H9 (cell line): ENCODE results near the gene EPS8L3. TPM values are rescaled to one million over a fixed set of nuclear protein-coding genes. Genes with fewer than 3 reads are reported as not detected.

ENCODE experiments used
- DNase-seq: peaks from one replicate; pipeline ENCODE4 v3.0.0-alpha.2; 2017
- H2AFZ ChIP-seq: one replicate; pipeline ENCODE4 v1.6.1; 2013; ENCODE audit warnings: mild to moderate bottlenecking, low read length, control low read depth, moderate library complexity
- H2AK5ac ChIP-seq: 2 replicates; pipeline ENCODE4 v1.6.1; 2013; ENCODE audit warnings: low read length, control low read depth, mixed read lengths; ENCODE audit not compliant: insufficient read length
- H2BK120ac ChIP-seq: one replicate; pipeline ENCODE4 v1.6.1; 2013; ENCODE audit warnings: low read depth, mild to moderate bottlenecking, low read length, control low read depth, inconsistent platforms; ENCODE audit not compliant: poor library complexity, severe bottlenecking
- H2BK12ac ChIP-seq: 2 replicates; pipeline ENCODE4 v1.6.1; 2013; ENCODE audit warnings: low read length, control low read depth, mixed read lengths, low read depth; ENCODE audit not compliant: insufficient read length
- H2BK15ac ChIP-seq: 2 replicates; pipeline ENCODE4 v1.6.1; 2013; ENCODE audit warnings: low read depth, low read length, control low read depth
- H2BK20ac ChIP-seq: one replicate; pipeline ENCODE4 v1.6.1; 2013; ENCODE audit warnings: low read depth, mild to moderate bottlenecking, low read length, control low read depth, inconsistent platforms; ENCODE audit not compliant: poor library complexity, severe bottlenecking
- H2BK5ac ChIP-seq: 2 replicates; pipeline ENCODE4 v1.6.1; 2013; ENCODE audit warnings: low read length, control low read depth, mixed read lengths; ENCODE audit not compliant: insufficient read length
- H3K14ac ChIP-seq: 2 replicates; pipeline ENCODE4 v1.6.1; 2013; ENCODE audit warnings: low read length, control low read depth; ENCODE audit not compliant: insufficient read depth
- H3K18ac ChIP-seq: 2 replicates; pipeline ENCODE4 v1.6.1; 2013; ENCODE audit warnings: low read depth, mild to moderate bottlenecking, mixed read lengths, low read length, control low read depth; ENCODE audit not compliant: insufficient read length
- H3K23ac ChIP-seq: 2 replicates; pipeline ENCODE4 v1.6.1; 2013; ENCODE audit warnings: low read length, control low read depth, mixed read lengths, low read depth; ENCODE audit not compliant: insufficient read length
- H3K23me2 ChIP-seq: 2 replicates; pipeline ENCODE4 v1.6.1; 2013; ENCODE audit warnings: low read depth, mild to moderate bottlenecking, mixed read lengths, low read length, control low read depth; ENCODE audit not compliant: insufficient read length, poor library complexity, severe bottlenecking
- H3K27ac ChIP-seq: 2 replicates; pipeline ENCODE4 v1.5.1; 2013; ENCODE audit warnings: low read length, control low read depth, mixed read lengths, low read depth; ENCODE audit not compliant: insufficient read length
- H3K27me3 ChIP-seq: 2 replicates; pipeline ENCODE4 v1.6.1; 2013; ENCODE audit warnings: low read length, control low read depth, inconsistent platforms; ENCODE audit not compliant: insufficient read depth
- H3K4ac ChIP-seq: 2 replicates; pipeline ENCODE4 v1.6.1; 2013; ENCODE audit warnings: low read depth, mild to moderate bottlenecking, control low read depth, inconsistent platforms, low read length, moderate library complexity
- H3K4me1 ChIP-seq: 2 replicates; pipeline ENCODE4 v1.6.1; 2013; ENCODE audit warnings: low read length, control low read depth, inconsistent platforms; ENCODE audit not compliant: insufficient read depth
- H3K4me2 ChIP-seq: 2 replicates; pipeline ENCODE4 v1.6.1; 2013; ENCODE audit warnings: low read length, control low read depth, mixed read lengths; ENCODE audit not compliant: insufficient read length, insufficient read depth
- H3K56ac ChIP-seq: 2 replicates; pipeline ENCODE4 v1.6.1; 2013; ENCODE audit warnings: low read depth, mild to moderate bottlenecking, mixed read lengths, low read length, control low read depth; ENCODE audit not compliant: insufficient read length
- H3K79me1 ChIP-seq: 2 replicates; pipeline ENCODE4 v1.6.1; 2013; ENCODE audit warnings: low read depth, mild to moderate bottlenecking, moderate library complexity, low read length, control low read depth, inconsistent platforms; ENCODE audit not compliant: insufficient read depth, poor library complexity, severe bottlenecking
- H3K79me2 ChIP-seq: 2 replicates; pipeline ENCODE4 v1.6.1; 2013; ENCODE audit warnings: low read length, control low read depth, inconsistent platforms; ENCODE audit not compliant: insufficient read depth
- H3K9ac ChIP-seq: 2 replicates; pipeline ENCODE4 v1.6.1; 2013; ENCODE audit warnings: low read length, control low read depth, mixed read lengths; ENCODE audit not compliant: insufficient read length; ENCODE audit errors: extremely low read depth
- H3K9me3 ChIP-seq: one replicate; pipeline ENCODE4 v1.6.1; 2013; ENCODE audit warnings: low read depth, low read length, inconsistent platforms; ENCODE audit not compliant: control insufficient read depth
- H3T11ph ChIP-seq: one replicate; pipeline ENCODE4 v1.6.1; 2013; ENCODE audit warnings: mild to moderate bottlenecking, low read length, control low read depth, inconsistent platforms
- H4K20me1 ChIP-seq: one replicate; pipeline ENCODE4 v1.6.1; 2013; ENCODE audit not compliant: control insufficient read depth, insufficient read length, insufficient read depth
- H4K5ac ChIP-seq: 2 replicates; pipeline ENCODE4 v1.6.1; 2013; ENCODE audit warnings: low read depth, mild to moderate bottlenecking, mixed read lengths, low read length, control low read depth; ENCODE audit not compliant: insufficient read length
- H4K8ac ChIP-seq: replicated peaks from 2 replicates; pipeline ENCODE4 v1.6.1; 2013; ENCODE audit warnings: low read length, control low read depth, mixed read lengths, low read depth; ENCODE audit not compliant: insufficient read length
- H4K91ac ChIP-seq: 2 replicates; pipeline ENCODE4 v1.6.1; 2013; ENCODE audit warnings: low read depth, mild to moderate bottlenecking, moderate library complexity, mixed read lengths, low read length, control low read depth; ENCODE audit not compliant: insufficient read length
- H3K27ac Mint-ChIP-seq, 3 experiments: 2 replicates in 2 of 3; 3 replicates in 1 of 3; pipeline ENCODE4 v1.8.0; 2020 to 2021; ENCODE audit warnings: mixed read lengths in 3 of 3, mild to moderate bottlenecking in 1 of 3, moderate library complexity in 1 of 3
- H3K27me3 Mint-ChIP-seq: 2 replicates; pipeline ENCODE4 v1.8.0; 2021; ENCODE audit warnings: low read depth, mild to moderate bottlenecking, moderate library complexity, mixed read lengths
- H3K36me3 Mint-ChIP-seq, 3 experiments: 2 replicates in 2 of 3; 3 replicates in 1 of 3; pipeline ENCODE4 v1.8.0; 2020 to 2021; ENCODE audit warnings: low read depth in 3 of 3, mixed read lengths in 3 of 3; ENCODE audit not compliant: insufficient read depth in 1 of 3
- H3K4me1 Mint-ChIP-seq, 2 experiments: 2 replicates each; pipeline ENCODE4 v1.8.0; 2020; ENCODE audit warnings: mixed read lengths in 2 of 2
- H3K4me3 Mint-ChIP-seq, 2 experiments: 2 replicates in 1 of 2; 3 replicates in 1 of 2; pipeline ENCODE4 v1.8.0; 2020 to 2021; ENCODE audit warnings: mild to moderate bottlenecking in 2 of 2, mixed read lengths in 2 of 2, moderate library complexity in 1 of 2
- H3K9me3 Mint-ChIP-seq, 2 experiments: 2 replicates in 1 of 2; 3 replicates in 1 of 2; pipeline ENCODE4 v1.8.0; 2020; ENCODE audit warnings: mild to moderate bottlenecking in 2 of 2, mixed read lengths in 2 of 2, moderate library complexity in 1 of 2
- CTCF ChIP-seq: fragments of 200-600 bp; sonication (generic); conservative IDR thresholded peaks from 3 replicates; pipeline ENCODE4 v1.8.0; 2021; ENCODE audit warnings: antibody characterized with exemption, mild to moderate bottlenecking
- WGBS: extraction: QIAGEN DNeasy Blood & Tissue Kit; methylation state at CpG from one replicate; pipeline ENCODE4 v1.1.7; 2013; ENCODE audit warnings: missing lambda C conversion rate, low lambda C conversion rate, mixed read lengths; ENCODE audit not compliant: insufficient read length; ENCODE audit errors: extremely low coverage; 5-methylcytosine and 5-hydroxymethylcytosine counted together
- total RNA-seq: library from RNA; stranded (reverse); gene quantifications from 2 replicates; pipeline ENCODE4 v1.2.1, GENCODE V29; 2021

EPS8L3 gene
- total RNA-seq, 1 experiment from 2014 or later, result not detected

DNA sequence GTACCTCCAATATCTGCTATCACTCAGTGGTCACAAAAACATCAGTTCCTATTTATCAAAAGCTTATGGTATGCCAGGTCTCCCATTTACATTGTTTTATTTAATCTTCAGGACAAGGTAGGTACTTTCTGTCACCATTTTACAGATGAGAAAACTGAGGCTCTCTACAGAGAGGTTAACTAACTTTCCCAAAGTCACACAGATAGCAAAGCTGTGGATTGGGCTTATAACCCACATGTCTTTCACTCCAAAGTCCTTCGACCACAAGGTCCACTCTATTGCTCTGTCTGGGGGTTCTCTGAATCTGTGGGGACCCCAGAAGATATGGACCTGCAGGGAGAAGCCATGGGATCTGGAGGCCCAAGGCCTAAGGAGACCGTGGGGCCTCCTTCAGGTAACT lies 26.6 kb upstream of the EPS8L3 start:
- no peak overlapping the region for H3K4ac ChIP-seq
- no peak overlapping the region for H3K9ac ChIP-seq
- no peaks in the 10 kb centered on the region; the same call in none of the 2 replicates for H3K27me3 Mint-ChIP-seq
- H4K8ac ChIP-seq, result no peak overlapping the region
- H2BK20ac ChIP-seq, result no peak overlapping the region
- no peak overlapping the region for H2BK5ac ChIP-seq
- no peak overlapping the region for H4K5ac ChIP-seq
- no peaks in the 10 kb centered on the region for H3K27me3 ChIP-seq
- peaks cover 6% of the 10 kb centered on the region; the same call in 1 of the 2 replicates for H3K4me1 ChIP-seq
- no peak for TF ChIP-seq CTCF
- no peak overlapping the region for H3K27ac Mint-ChIP-seq
- no peaks in the 10 kb centered on the region for H3K9me3 Mint-ChIP-seq
- no peak for DNase-seq
- no peak overlapping the region for H2AFZ ChIP-seq
- H3K27ac ChIP-seq, result no peak overlapping the region
- no peak overlapping the region for H3K18ac ChIP-seq
- H3K4me3 Mint-ChIP-seq, result no peak overlapping the region
- H4K20me1 ChIP-seq, result no peaks in the 10 kb centered on the region
- no peaks in the 10 kb centered on the region for H3K79me1 ChIP-seq
- no peaks in the 10 kb centered on the region for H3K23me2 ChIP-seq
- no peak overlapping the region for H2BK12ac ChIP-seq
- H3K14ac ChIP-seq, result no peak overlapping the region
- no CpG with 5 or more reads among the region's 2 CpGs for WGBS
- no peak overlapping the region for H3K4me2 ChIP-seq
- H3K56ac ChIP-seq, result no peak overlapping the region
- no peaks in the 10 kb centered on the region for H3K9me3 ChIP-seq
- H2AK5ac ChIP-seq, result no peak overlapping the region
- H3T11ph ChIP-seq, result no peak overlapping the region
- H3K23ac ChIP-seq, result no peak overlapping the region
- no peak overlapping the region for H4K91ac ChIP-seq
- H2BK120ac ChIP-seq, result no peak overlapping the region
- H3K36me3 Mint-ChIP-seq, result no peaks in the 10 kb centered on the region
- H3K4me1 Mint-ChIP-seq, result peaks cover 40 to 43% of the 10 kb centered on the region in 2 experiments
- no peaks in the 10 kb centered on the region for H3K79me2 ChIP-seq
- H2BK15ac ChIP-seq, result no peak overlapping the region
